Measurements from ENCODE around the gene SF1.

DNA sequence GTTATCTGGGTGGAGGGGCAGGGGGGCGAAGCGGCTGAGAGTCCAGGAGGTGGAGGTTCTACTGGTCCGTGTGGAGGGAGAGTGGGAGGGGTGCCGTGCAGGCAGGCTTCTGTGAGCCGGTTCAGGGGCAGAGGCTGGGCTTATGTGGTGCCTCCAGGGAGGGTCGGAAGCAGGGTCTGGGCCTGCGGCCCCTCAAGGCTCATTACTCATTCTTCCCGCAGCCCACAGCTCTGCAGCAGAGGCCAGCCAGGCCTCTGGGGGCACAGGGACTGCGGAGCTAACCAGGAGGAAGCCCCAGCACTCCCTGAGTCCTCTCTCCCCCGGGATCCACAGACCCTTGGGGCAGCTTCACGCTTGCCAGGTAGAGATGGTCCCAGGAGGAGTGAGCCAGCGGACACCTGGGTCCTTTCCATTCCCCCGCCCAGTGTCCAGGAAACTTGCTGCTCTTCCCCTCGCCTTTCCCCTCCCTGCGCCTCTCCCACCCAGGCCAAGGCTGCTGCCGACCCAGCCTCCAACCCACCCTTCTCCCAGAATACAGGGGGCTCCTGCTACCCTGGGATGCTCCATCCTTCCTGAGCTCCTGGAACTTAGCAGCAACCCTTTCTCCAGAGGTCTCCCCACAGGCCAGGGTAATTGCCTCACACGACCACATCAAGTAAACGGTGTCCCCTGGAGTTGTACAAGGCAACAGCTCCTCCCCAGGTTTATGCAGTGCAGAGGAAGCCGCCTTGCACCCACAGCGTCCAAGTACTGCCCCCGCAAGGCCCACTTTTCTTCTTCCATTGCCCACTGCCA, 61.7 kb downstream of the SF1 start:
- TF ChIP-seq, protein P1, sequence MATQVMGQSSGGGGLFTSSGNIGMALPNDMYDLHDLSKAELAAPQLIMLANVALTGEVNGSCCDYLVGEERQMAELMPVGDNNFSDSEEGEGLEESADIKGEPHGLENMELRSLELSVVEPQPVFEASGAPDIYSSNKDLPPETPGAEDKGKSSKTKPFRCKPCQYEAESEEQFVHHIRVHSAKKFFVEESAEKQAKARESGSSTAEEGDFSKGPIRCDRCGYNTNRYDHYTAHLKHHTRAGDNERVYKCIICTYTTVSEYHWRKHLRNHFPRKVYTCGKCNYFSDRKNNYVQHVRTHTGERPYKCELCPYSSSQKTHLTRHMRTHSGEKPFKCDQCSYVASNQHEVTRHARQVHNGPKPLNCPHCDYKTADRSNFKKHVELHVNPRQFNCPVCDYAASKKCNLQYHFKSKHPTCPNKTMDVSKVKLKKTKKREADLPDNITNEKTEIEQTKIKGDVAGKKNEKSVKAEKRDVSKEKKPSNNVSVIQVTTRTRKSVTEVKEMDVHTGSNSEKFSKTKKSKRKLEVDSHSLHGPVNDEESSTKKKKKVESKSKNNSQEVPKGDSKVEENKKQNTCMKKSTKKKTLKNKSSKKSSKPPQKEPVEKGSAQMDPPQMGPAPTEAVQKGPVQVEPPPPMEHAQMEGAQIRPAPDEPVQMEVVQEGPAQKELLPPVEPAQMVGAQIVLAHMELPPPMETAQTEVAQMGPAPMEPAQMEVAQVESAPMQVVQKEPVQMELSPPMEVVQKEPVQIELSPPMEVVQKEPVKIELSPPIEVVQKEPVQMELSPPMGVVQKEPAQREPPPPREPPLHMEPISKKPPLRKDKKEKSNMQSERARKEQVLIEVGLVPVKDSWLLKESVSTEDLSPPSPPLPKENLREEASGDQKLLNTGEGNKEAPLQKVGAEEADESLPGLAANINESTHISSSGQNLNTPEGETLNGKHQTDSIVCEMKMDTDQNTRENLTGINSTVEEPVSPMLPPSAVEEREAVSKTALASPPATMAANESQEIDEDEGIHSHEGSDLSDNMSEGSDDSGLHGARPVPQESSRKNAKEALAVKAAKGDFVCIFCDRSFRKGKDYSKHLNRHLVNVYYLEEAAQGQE (IDR thresholded peaks at IDR 0.05; ENCODE audit: insufficient replicate concordance, low read depth) = no peak
- TF ChIP-seq, protein P2, sequence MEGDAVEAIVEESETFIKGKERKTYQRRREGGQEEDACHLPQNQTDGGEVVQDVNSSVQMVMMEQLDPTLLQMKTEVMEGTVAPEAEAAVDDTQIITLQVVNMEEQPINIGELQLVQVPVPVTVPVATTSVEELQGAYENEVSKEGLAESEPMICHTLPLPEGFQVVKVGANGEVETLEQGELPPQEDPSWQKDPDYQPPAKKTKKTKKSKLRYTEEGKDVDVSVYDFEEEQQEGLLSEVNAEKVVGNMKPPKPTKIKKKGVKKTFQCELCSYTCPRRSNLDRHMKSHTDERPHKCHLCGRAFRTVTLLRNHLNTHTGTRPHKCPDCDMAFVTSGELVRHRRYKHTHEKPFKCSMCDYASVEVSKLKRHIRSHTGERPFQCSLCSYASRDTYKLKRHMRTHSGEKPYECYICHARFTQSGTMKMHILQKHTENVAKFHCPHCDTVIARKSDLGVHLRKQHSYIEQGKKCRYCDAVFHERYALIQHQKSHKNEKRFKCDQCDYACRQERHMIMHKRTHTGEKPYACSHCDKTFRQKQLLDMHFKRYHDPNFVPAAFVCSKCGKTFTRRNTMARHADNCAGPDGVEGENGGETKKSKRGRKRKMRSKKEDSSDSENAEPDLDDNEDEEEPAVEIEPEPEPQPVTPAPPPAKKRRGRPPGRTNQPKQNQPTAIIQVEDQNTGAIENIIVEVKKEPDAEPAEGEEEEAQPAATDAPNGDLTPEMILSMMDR (IDR thresholded peaks at IDR 0.05; ENCODE audit: insufficient read depth, low read length) = no peak
- TF ChIP-seq POLR2AphosphoS5 (IDR thresholded peaks at IDR 0.05; ENCODE audit: low read depth) = no peak

Data from HL-60 (cell line).